Esophagus muscularis mucosa (tissue), 4 donors: Measurements from ENCODE around the gene SPRR2B. TPM values are rescaled to one million over a fixed set of nuclear protein-coding genes. Genes with fewer than 3 reads are reported as not detected.
"Not testable (repeated sequence)": the region's sequence is repeated elsewhere in the genome, so short reads cannot be mapped to it uniquely, and the experiment has no call there.

Source experiments
- DNase-seq: peaks from one replicate; pipeline ENCODE4 v3.0.0-alpha.2; 2017; ENCODE audit errors: extremely low spot score
- H3K27ac ChIP-seq, 4 donors: fragments of 200-600 bp; sonication (generic); replicated peaks in 1 of 4; 1 replicate in 3 of 4; 2 replicates in 1 of 4; pipeline ENCODE4 v1.5.1; 2016 to 2019; ENCODE audit warnings: mild to moderate bottlenecking in 1 of 4
- H3K27me3 ChIP-seq, 4 donors: fragments of 200-600 bp; sonication (generic); one replicate each; pipeline versions ENCODE4 v1.5.1 to v1.6.0; 2016 to 2019
- H3K36me3 ChIP-seq, 4 donors: fragments of 200-600 bp; sonication (generic); one replicate each; pipeline ENCODE4 v1.5.1; 2016 to 2019
- H3K4me1 ChIP-seq, 4 donors: fragments of 200-600 bp; sonication (generic); one replicate each; pipeline ENCODE4 v1.5.1; 2016 to 2019
- H3K4me3 ChIP-seq, 4 donors: fragments of 200-600 bp; sonication (generic); 1 replicate in 2 of 4; 2 replicates in 2 of 4; pipeline ENCODE4 v1.5.1; 2016 to 2019; ENCODE audit warnings: mild to moderate bottlenecking in 4 of 4, moderate library complexity in 1 of 4
- H3K9me3 ChIP-seq, 4 donors: fragments of 200-600 bp; sonication (generic); 1 replicate in 3 of 4; 2 replicates in 1 of 4; pipeline ENCODE4 v1.5.1; 2016 to 2019
- CTCF ChIP-seq, 3 experiments: fragments of 200-600 bp in 2 of 3; fragments of 450-650 bp in 1 of 3; sonication (generic) in 2 of 3; IDR thresholded peaks; one replicate each; pipeline ENCODE4 v1.5.1; 2017 to 2019; ENCODE audit warnings: antibody characterized with exemption in 3 of 3, mild to moderate bottlenecking in 2 of 3, moderate library complexity in 1 of 3
- EP300 ChIP-seq: sonication (generic); formaldehyde crosslinking; IDR thresholded peaks from one replicate; pipeline ENCODE4 v1.6.1; 2017; ENCODE audit warnings: antibody characterized with exemption
- POLR2A ChIP-seq: fragments of 450-650 bp; IDR thresholded peaks from one replicate; pipeline ENCODE4 v1.6.1; 2017; ENCODE audit warnings: antibody characterized with exemption, moderate library complexity, mild to moderate bottlenecking, low read depth
- POLR2AphosphoS5 ChIP-seq, 2 donors: sonication (generic); formaldehyde crosslinking; IDR thresholded peaks; one replicate each; pipeline ENCODE4 v1.6.1; 2017; ENCODE audit warnings: antibody characterized with exemption in 2 of 2
- WGBS: methylation state at CpG from one replicate; pipeline ENCODE4 v1.1.5; 2018; 5-methylcytosine and 5-hydroxymethylcytosine counted together
- intact Hi-C: fragments of 100-400 bp; cut with DNase I; formaldehyde crosslinking; loops from one replicate; pipeline ENCODE4 v1.15.1; 2023
- total RNA-seq, 4 donors: library from RNA; depleted of rRNA; stranded (reverse); fragments of >200 nt; gene quantifications; one replicate each; pipeline versions ENCODE4 v1.1.0 to v1.2.1, GENCODE V29; 2016

The SPRR2B gene
- total RNA-seq: not detected

GRCh38 chr1:153071511-153071910, at the start of gene SPRR2B:
Gene SPRR2B (minus strand): TSS chr1:153071611. CDS start chr1:153070839, 772 bp downstream.
- Histone ChIP-seq H3K27ac (no peak within 1 kb of the TSS), H3K4me3 (no peak within 1 kb of the TSS), H3K4me1 (no peaks in the 10 kb centered on the region), H3K9me3 (no peaks in the 10 kb centered on the region), H3K36me3 (no peaks in the 10 kb centered on the region), H3K27me3 (no peaks in the 10 kb centered on the region)
- no peak for TF ChIP-seq POLR2A
- WGBS: 96% methylated on average over 2 of the region's 2 CpGs
- no peak for DNase-seq
- intact Hi-C loops: no loop called here

GRCh38 chr1:153120945-153121344, 49.5 kb upstream of the SPRR2B start:
- H3K27me3 ChIP-seq: no peaks in the 10 kb centered on the region
- no peak overlapping the region for H3K27ac ChIP-seq
- no peak for DNase-seq
- intact Hi-C loops: no loop called here
- no peaks in the 10 kb centered on the region for H3K36me3 ChIP-seq
- TF ChIP-seq POLR2A (no peak), CTCF (IDR thresholded peaks at IDR 0.05) (no peak), POLR2AphosphoS5 (IDR thresholded peaks at IDR 0.05) (no peak), EP300 (no peak)
- H3K4me3 ChIP-seq: no peak overlapping the region
- H3K4me1 ChIP-seq: no peaks in the 10 kb centered on the region
- peaks cover 0 to 17% (median 3%) of the 10 kb centered on the region in 4 donors for H3K9me3 ChIP-seq

GRCh38 chr1:153119491-153119971, 48.1 kb upstream of the SPRR2B start:
- TF ChIP-seq CTCF (IDR thresholded peaks at IDR 0.05) (no peak), POLR2A (no peak), EP300 (no peak), POLR2AphosphoS5 (IDR thresholded peaks at IDR 0.05) (no peak)
- intact Hi-C loops: no loop called here
- no peaks in the 10 kb centered on the region for H3K4me1 ChIP-seq
- H3K27ac ChIP-seq: no peak overlapping the region
- peaks cover 0 to 3% (median 0%) of the 10 kb centered on the region in 4 donors for H3K9me3 ChIP-seq
- H3K4me3 ChIP-seq: no peak overlapping the region
- no peaks in the 10 kb centered on the region for H3K36me3 ChIP-seq
- DNase-seq: no peak
- H3K27me3 ChIP-seq: no peaks in the 10 kb centered on the region
- 39% methylated on average over 3 of the region's 3 CpGs for WGBS

- DNase-seq, H3K9me3 ChIP-seq, intact Hi-C loops, H3K27me3 ChIP-seq, H3K4me3 ChIP-seq, H3K36me3 ChIP-seq, H3K4me1 ChIP-seq, H3K27ac ChIP-seq: not testable (repeated sequence)
Observed at GRCh38 chr1:153115264-153115663, 43.9 kb upstream of the SPRR2B start.

- no peak within 1 kb of the TSS for H3K27ac ChIP-seq
- no peak for DNase-seq
- no peaks in the 10 kb centered on the region for H3K36me3 ChIP-seq
- H3K4me3 ChIP-seq: no peak within 1 kb of the TSS
- intact Hi-C loops: no loop called here
- WGBS: 76% methylated on average over 3 of the region's 3 CpGs
- H3K9me3 ChIP-seq: no peaks in the 10 kb centered on the region
- no peaks in the 10 kb centered on the region for H3K27me3 ChIP-seq
- no peak for TF ChIP-seq CTCF (IDR thresholded peaks at IDR 0.05)
- TF ChIP-seq EP300: no peak
- no peak for TF ChIP-seq POLR2AphosphoS5 (IDR thresholded peaks at IDR 0.05)
- no peak for TF ChIP-seq POLR2A
- H3K4me1 ChIP-seq: no peaks in the 10 kb centered on the region
Observed at GRCh38 chr1:153113416-153113815, 42.0 kb upstream of the SPRR2B start, which contains the start of gene SPRR2F. Gene SPRR2F (minus strand): TSS chr1:153113516. CDS start chr1:153112733, 783 bp downstream.

- WGBS: 86% methylated on average over 5 of the region's 5 CpGs
- not testable (repeated sequence) for H3K4me3 ChIP-seq, H3K27me3 ChIP-seq
Observed at GRCh38 chr1:153112454-153112853, 41.0 kb upstream of the SPRR2B start.

More at GRCh38 chr1:153112454-153112853, 41.0 kb upstream of the SPRR2B start:
- H3K9me3 ChIP-seq, H3K36me3 ChIP-seq, intact Hi-C loops, H3K27ac ChIP-seq, H3K4me1 ChIP-seq, DNase-seq: not testable (repeated sequence)
